Stimulated activated memory B cell treated with anti-CD40 and anti-IgM and Interleukin-4, amounts not matched to agents 10 μg/mL and 1 μg/mL and 100 μg/mL, for 72 hours (primary cell): ENCODE data around the gene DOK5.
A peak's percentile ranks its signal among the peaks of the same experiment; 100 is the strongest.

ENCODE experiments used
- ATAC-seq: fragments of 150-1000 bp; cut with Tn5 transposase; 2 replicates; pipeline ENCODE4 v1.10.0; 2021
- H3K27ac Mint-ChIP-seq: one replicate; pipeline ENCODE4 v1.8.0; 2022; ENCODE audit warnings: mild to moderate bottlenecking, mixed read lengths
- H3K27me3 Mint-ChIP-seq: one replicate; pipeline ENCODE4 v1.8.0; 2022; ENCODE audit warnings: mixed read lengths
- H3K36me3 Mint-ChIP-seq: one replicate; pipeline ENCODE4 v1.8.0; 2022; ENCODE audit warnings: mixed read lengths
- H3K4me1 Mint-ChIP-seq: one replicate; pipeline ENCODE4 v1.8.0; 2022; ENCODE audit warnings: mixed read lengths
- H3K4me3 Mint-ChIP-seq: one replicate; pipeline ENCODE4 v1.8.0; 2022; ENCODE audit warnings: mild to moderate bottlenecking, moderate library complexity, mixed read lengths
- H3K9me3 Mint-ChIP-seq: one replicate; pipeline ENCODE4 v1.8.0; 2022; ENCODE audit warnings: mixed read lengths

Gene DOK5

DNA sequence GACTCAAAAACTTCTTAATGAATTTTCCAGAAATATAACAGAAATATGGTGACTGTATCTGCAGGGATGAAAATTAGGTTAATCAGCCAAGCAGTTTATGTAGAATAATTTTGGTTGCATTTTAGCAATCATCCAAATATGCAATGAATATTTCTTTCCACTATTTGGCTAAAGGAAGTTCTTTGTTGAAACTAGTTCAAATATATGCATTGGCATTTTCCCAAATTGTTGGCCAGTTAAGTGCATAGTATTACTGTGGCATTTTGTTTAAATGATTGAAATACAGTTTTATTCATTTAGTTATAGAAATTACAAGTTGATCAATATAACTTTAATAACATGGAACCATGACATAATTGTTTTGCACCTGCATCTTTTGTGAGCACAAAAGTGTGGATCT is 115.5 kb downstream of the DOK5 start:
- H3K36me3 Mint-ChIP-seq, result no peaks in the 10 kb centered on the region
- no peak overlapping the region for H3K4me3 Mint-ChIP-seq
- no peak for ATAC-seq
- no peaks in the 10 kb centered on the region for H3K4me1 Mint-ChIP-seq
- H3K27ac Mint-ChIP-seq, result no peak overlapping the region
- peaks cover 24% of the 10 kb centered on the region for H3K27me3 Mint-ChIP-seq
- no peaks in the 10 kb centered on the region for H3K9me3 Mint-ChIP-seq

GRCh38 chr20:54596651-54597050 is 121.3 kb downstream of the DOK5 start:
- peaks cover 6% of the 10 kb centered on the region for H3K9me3 Mint-ChIP-seq
- H3K4me1 Mint-ChIP-seq, result no peaks in the 10 kb centered on the region
- peaks cover 10% of the 10 kb centered on the region for H3K27me3 Mint-ChIP-seq
- no peak overlapping the region for H3K27ac Mint-ChIP-seq
- H3K36me3 Mint-ChIP-seq, result peaks cover 6% of the 10 kb centered on the region
- ATAC-seq, result no peak
- H3K4me3 Mint-ChIP-seq, result no peak overlapping the region

GRCh38 chr20:54598352-54598751 is 123.0 kb downstream of the DOK5 start:
- H3K9me3 Mint-ChIP-seq, result peaks cover 6% of the 10 kb centered on the region
- peaks cover 10% of the 10 kb centered on the region for H3K27me3 Mint-ChIP-seq
- no peak overlapping the region for H3K4me3 Mint-ChIP-seq
- no peaks in the 10 kb centered on the region for H3K4me1 Mint-ChIP-seq
- peaks cover 6% of the 10 kb centered on the region for H3K36me3 Mint-ChIP-seq
- no peak for ATAC-seq
- no peak overlapping the region for H3K27ac Mint-ChIP-seq

GRCh38 chr20:54600634-54601033 is 125.2 kb downstream of the DOK5 start:
- H3K27me3 Mint-ChIP-seq, result peaks cover under 1% of the 10 kb centered on the region
- H3K4me1 Mint-ChIP-seq, result no peaks in the 10 kb centered on the region
- peaks cover 6% of the 10 kb centered on the region for H3K9me3 Mint-ChIP-seq
- no peak overlapping the region for H3K27ac Mint-ChIP-seq
- peaks cover 6% of the 10 kb centered on the region for H3K36me3 Mint-ChIP-seq
- ATAC-seq, result no peak
- H3K4me3 Mint-ChIP-seq, result no peak overlapping the region

- H3K4me1 Mint-ChIP-seq, result peaks cover 11% of the 10 kb centered on the region
- H3K27me3 Mint-ChIP-seq, result no peaks in the 10 kb centered on the region
- H3K4me3 Mint-ChIP-seq, result no peak overlapping the region
- no peak for ATAC-seq
- H3K36me3 Mint-ChIP-seq, result peaks cover 6% of the 10 kb centered on the region
- H3K27ac Mint-ChIP-seq, result no peak overlapping the region
- H3K9me3 Mint-ChIP-seq, result peaks cover 6% of the 10 kb centered on the region
Measured at GRCh38 chr20:54601831-54602515, 126.6 kb downstream of the DOK5 start.

DNA sequence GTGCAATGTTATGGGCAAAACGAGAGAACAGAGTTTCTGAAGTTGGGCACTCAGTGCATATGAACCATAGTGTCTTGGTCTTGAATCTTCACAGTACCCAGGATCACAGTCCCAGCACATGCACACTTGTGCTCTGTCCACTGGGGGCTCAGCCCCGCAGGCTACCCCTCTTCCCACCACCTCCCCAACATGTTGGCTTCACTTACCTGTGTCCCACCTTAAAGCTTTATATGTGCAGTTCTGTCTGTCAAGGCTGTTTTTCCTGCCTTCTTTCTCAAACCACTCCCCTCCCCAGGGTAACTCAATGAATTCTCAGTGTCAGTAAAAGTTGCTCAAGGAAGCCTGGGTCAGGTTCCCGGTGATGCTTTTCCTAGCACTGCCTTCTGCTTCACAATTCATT is 129.9 kb downstream of the DOK5 start:
- H3K36me3 Mint-ChIP-seq, result no peaks in the 10 kb centered on the region

GRCh38 chr20:54606380-54606779 is 131.0 kb downstream of the DOK5 start:
- peak; percentile 63 for ATAC-seq
- no peaks in the 10 kb centered on the region for H3K27me3 Mint-ChIP-seq
- no peaks in the 10 kb centered on the region for H3K36me3 Mint-ChIP-seq
- H3K9me3 Mint-ChIP-seq, result peaks cover 3% of the 10 kb centered on the region
- H3K4me1 Mint-ChIP-seq, result peaks cover 26% of the 10 kb centered on the region
- no peak overlapping the region for H3K4me3 Mint-ChIP-seq
- peak overlapping the region; percentile 2 for H3K27ac Mint-ChIP-seq

More for the DNA sequence above, 129.9 kb downstream of the DOK5 start:
- Mint-ChIP-seq H3K4me1 (peaks cover 26% of the 10 kb centered on the region), H3K9me3 (peaks cover 3% of the 10 kb centered on the region), H3K4me3 (no peak overlapping the region), H3K27me3 (no peaks in the 10 kb centered on the region), H3K27ac (no peak overlapping the region)
- ATAC-seq, result no peak

- H3K36me3 Mint-ChIP-seq, result no peaks in the 10 kb centered on the region
- peaks cover 3% of the 10 kb centered on the region for H3K9me3 Mint-ChIP-seq
- no peak for ATAC-seq
- peaks cover 26% of the 10 kb centered on the region for H3K4me1 Mint-ChIP-seq
- peak overlapping the region; percentile 15 for H3K27ac Mint-ChIP-seq
- H3K4me3 Mint-ChIP-seq, result no peak overlapping the region
- no peaks in the 10 kb centered on the region for H3K27me3 Mint-ChIP-seq
Measured at GRCh38 chr20:54608039-54608745, 132.8 kb downstream of the DOK5 start.

GRCh38 chr20:54608943-54609342 is 133.6 kb downstream of the DOK5 start:
- Mint-ChIP-seq H3K36me3 (no peaks in the 10 kb centered on the region), H3K4me1 (peaks cover 26% of the 10 kb centered on the region), H3K4me3 (no peak overlapping the region), H3K27me3 (no peaks in the 10 kb centered on the region), H3K9me3 (peaks cover 3% of the 10 kb centered on the region), H3K27ac (peak overlapping the region; percentile 15)
- ATAC-seq, result no peak

- H3K36me3 Mint-ChIP-seq, result no peaks in the 10 kb centered on the region
- ATAC-seq, result no peak
- H3K4me3 Mint-ChIP-seq, result no peak overlapping the region
- H3K4me1 Mint-ChIP-seq, result peaks cover 16% of the 10 kb centered on the region
- H3K27ac Mint-ChIP-seq, result no peak overlapping the region
- no peaks in the 10 kb centered on the region for H3K27me3 Mint-ChIP-seq
- peaks cover 3% of the 10 kb centered on the region for H3K9me3 Mint-ChIP-seq
Measured at GRCh38 chr20:54611708-54612412, 136.5 kb downstream of the DOK5 start.

DNA sequence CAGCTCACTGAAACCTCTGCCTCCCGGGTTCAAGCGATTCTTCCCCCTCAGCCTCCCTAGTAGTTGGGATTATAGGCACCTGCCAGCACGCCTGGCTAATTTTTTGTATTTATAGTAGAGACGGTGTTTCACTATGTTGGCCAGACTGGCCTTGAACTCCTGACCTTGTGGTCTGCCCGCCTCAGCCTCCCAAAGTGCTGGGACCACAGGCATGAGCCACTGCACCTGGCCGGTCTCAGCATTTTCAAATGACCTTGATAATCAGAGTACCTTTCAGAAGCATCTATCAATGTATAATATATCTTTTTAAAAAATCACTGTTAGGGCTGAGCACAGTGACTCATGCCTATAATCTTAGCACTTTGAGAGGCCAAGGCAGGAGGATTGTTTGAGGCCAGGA is 143.0 kb downstream of the DOK5 start:
- H3K9me3 Mint-ChIP-seq, result no peaks in the 10 kb centered on the region
- no peak overlapping the region for H3K27ac Mint-ChIP-seq
- H3K4me3 Mint-ChIP-seq, result no peak overlapping the region
- no peaks in the 10 kb centered on the region for H3K4me1 Mint-ChIP-seq
- H3K36me3 Mint-ChIP-seq, result no peaks in the 10 kb centered on the region
- ATAC-seq, result no peak
- peaks cover 10% of the 10 kb centered on the region for H3K27me3 Mint-ChIP-seq

DNA sequence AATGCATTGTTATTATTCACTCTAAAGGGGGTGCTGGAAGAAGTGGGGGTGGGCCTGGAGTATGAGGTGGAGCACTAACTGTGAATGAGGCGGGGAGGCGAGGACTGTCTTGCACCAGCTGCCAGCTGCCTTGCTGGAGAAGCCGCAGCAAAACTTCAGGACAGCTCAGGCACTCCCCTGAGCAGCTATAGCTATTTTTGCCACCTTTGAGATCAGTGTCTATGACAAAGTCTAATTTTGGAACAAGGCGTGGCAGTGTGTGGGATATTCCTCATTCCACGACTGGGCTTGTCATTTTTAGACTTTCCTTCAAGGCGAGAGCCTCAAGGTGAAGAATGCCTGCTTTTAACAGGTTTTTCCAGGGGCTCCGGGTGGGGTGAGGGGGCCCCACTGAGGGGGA is 143.8 kb downstream of the DOK5 start:
- H3K27ac Mint-ChIP-seq, result no peak overlapping the region
- no peaks in the 10 kb centered on the region for H3K4me1 Mint-ChIP-seq
- H3K4me3 Mint-ChIP-seq, result no peak overlapping the region
- H3K36me3 Mint-ChIP-seq, result no peaks in the 10 kb centered on the region
- ATAC-seq, result no peak
- peaks cover 18% of the 10 kb centered on the region for H3K27me3 Mint-ChIP-seq
- no peaks in the 10 kb centered on the region for H3K9me3 Mint-ChIP-seq

- Mint-ChIP-seq H3K36me3 (no peaks in the 10 kb centered on the region), H3K4me3 (no peak overlapping the region), H3K27me3 (peaks cover 19% of the 10 kb centered on the region), H3K4me1 (no peaks in the 10 kb centered on the region), H3K27ac (no peak overlapping the region), H3K9me3 (no peaks in the 10 kb centered on the region)
- ATAC-seq, result no peak
Measured at GRCh38 chr20:54619682-54620081, 144.3 kb downstream of the DOK5 start.

DNA sequence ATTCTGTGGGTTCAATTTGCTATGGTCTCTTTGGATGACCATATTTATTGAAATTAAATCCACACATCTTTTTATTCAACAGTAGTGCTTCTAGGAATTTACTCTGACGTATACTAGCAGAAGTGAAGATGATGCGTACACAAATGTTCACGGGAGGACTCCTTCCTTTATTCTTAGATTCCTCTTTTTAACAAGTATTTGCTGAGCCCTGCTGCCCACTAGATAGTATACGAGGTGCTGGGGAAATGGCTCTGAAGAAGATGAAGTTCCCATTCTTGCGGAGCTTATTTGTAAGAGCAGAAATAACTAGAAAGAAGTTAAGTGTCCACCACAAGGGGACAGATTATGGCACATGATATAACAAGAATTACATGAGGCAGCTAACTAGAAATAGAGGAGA is 145.2 kb downstream of the DOK5 start:
- Mint-ChIP-seq H3K4me1 (no peaks in the 10 kb centered on the region), H3K36me3 (no peaks in the 10 kb centered on the region), H3K9me3 (no peaks in the 10 kb centered on the region)

GRCh38 chr20:54622333-54623295 is 147.2 kb downstream of the DOK5 start:
- H3K36me3 Mint-ChIP-seq, result no peaks in the 10 kb centered on the region
- no peak overlapping the region for H3K4me3 Mint-ChIP-seq
- ATAC-seq, result no peak
- no peaks in the 10 kb centered on the region for H3K4me1 Mint-ChIP-seq
- H3K27ac Mint-ChIP-seq, result no peak overlapping the region
- H3K9me3 Mint-ChIP-seq, result no peaks in the 10 kb centered on the region
- H3K27me3 Mint-ChIP-seq, result peaks cover 26% of the 10 kb centered on the region

More for the DNA sequence above, 145.2 kb downstream of the DOK5 start:
- Mint-ChIP-seq H3K4me3 (no peak overlapping the region), H3K27ac (no peak overlapping the region), H3K27me3 (peaks cover 19% of the 10 kb centered on the region)
- ATAC-seq, result no peak
